Subcutaneous abdominal adipose tissue (tissue), 5 donors: ENCODE measurements around the gene LYRM4.
"Not testable (repeated sequence)": the region's sequence is repeated elsewhere in the genome, so short reads cannot be mapped to it uniquely, and the experiment has no call there.

Source experiments
- H3K27ac ChIP-seq: one replicate; pipeline ENCODE4 v1.7.0; 2013; ENCODE audit warnings: low read depth, mild to moderate bottlenecking, inconsistent platforms, low read length, moderate library complexity
- H3K27me3 ChIP-seq, 5 donors: one replicate each; pipeline ENCODE4 v1.7.0; 2013; ENCODE audit warnings: low read length in 5 of 5, inconsistent platforms in 1 of 5; ENCODE audit not compliant: control insufficient read depth in 5 of 5, insufficient read depth in 4 of 5
- H3K36me3 ChIP-seq, 5 donors: one replicate each; pipeline ENCODE4 v1.7.0; 2013; ENCODE audit warnings: low read length in 5 of 5; ENCODE audit not compliant: control insufficient read depth in 5 of 5, insufficient read depth in 5 of 5
- H3K4me1 ChIP-seq, 5 donors: one replicate each; pipeline ENCODE4 v1.7.0; 2013; ENCODE audit warnings: low read length in 5 of 5, mild to moderate bottlenecking in 3 of 5, moderate library complexity in 1 of 5; ENCODE audit not compliant: control insufficient read depth in 5 of 5, insufficient read depth in 5 of 5
- H3K4me3 ChIP-seq, 5 donors: one replicate each; pipeline ENCODE4 v1.7.0; 2013; ENCODE audit warnings: low read length in 5 of 5, low read depth in 1 of 5
- H3K9ac ChIP-seq, 5 donors: one replicate each; pipeline ENCODE4 v1.7.0; 2013; ENCODE audit warnings: low read length in 5 of 5, mild to moderate bottlenecking in 4 of 5, moderate library complexity in 3 of 5
- H3K9me3 ChIP-seq, 5 donors: one replicate each; pipeline ENCODE4 v1.7.0; 2013; ENCODE audit warnings: low read length in 5 of 5; ENCODE audit not compliant: control insufficient read depth in 5 of 5
- donor health status: healthy.
- donor health status: healthy.
- donor health status: healthy.
- donor health status: healthy.
- donor health status: healthy.

LYRM4 gene

DNA sequence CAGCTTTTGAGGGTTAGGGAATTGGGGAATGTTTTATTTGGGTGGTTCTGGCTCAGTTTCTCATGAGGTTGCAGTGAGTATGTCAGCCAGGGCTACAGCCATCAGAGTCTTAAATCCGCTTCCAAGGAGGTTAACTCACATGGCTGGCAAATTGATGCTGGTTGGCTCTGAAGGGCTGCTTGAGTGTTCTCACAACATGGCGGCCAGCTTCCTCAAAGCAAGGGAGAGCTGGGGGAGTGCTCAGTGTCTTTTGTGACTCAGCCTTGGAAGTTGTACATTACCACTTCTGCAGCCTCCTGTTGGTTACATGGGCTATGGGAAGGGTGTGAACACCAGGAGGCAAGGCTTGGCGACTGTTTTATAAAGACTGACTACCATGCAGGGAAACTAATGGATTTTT is 193.4 kb downstream of the LYRM4 start:
- Histone ChIP-seq H3K9ac (no peak overlapping the region), H3K36me3 (no peaks in the 10 kb centered on the region), H3K27me3 (no peaks in the 10 kb centered on the region), H3K4me3 (no peak overlapping the region), H3K4me1 (no peaks in the 10 kb centered on the region), H3K9me3 (peaks cover 0 to 8% (median 6%) of the 10 kb centered on the region in 5 donors), H3K27ac (no peak overlapping the region)

DNA sequence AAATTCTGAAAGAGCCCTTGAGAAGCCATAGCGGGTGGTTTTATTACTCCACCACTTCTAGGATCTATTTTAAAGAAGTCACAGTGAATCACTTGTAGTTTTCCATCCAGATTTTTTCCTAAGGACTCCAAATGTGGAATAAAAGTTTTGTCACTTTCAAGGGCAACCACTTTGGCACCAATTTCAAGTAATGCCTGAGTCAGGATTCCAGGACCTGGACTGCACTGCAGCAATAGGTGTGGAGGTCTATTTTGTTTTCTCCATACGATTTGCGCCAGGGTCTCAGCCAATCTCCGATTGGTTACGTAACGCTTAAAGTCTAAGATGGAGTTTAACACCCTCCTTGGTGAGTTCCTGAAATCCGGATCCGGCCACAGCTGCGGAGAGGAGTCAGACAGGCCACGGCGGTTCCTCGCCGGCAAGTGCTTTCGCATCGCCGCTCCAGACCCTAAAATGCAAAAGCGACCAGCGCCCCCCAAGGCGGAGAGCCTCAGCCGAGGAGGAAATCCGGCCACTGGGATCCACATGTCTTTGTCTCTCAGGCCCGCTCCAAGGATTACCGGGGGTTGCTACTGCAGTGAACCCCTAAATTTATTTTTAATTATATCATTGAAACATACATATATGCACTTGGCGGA is 194.2 kb downstream of the LYRM4 start:
- H3K27me3 ChIP-seq: no peaks in the 10 kb centered on the region
- H3K9me3 ChIP-seq: peaks cover 0 to 8% (median 6%) of the 10 kb centered on the region in 5 donors
- no peaks in the 10 kb centered on the region for H3K36me3 ChIP-seq

DNA sequence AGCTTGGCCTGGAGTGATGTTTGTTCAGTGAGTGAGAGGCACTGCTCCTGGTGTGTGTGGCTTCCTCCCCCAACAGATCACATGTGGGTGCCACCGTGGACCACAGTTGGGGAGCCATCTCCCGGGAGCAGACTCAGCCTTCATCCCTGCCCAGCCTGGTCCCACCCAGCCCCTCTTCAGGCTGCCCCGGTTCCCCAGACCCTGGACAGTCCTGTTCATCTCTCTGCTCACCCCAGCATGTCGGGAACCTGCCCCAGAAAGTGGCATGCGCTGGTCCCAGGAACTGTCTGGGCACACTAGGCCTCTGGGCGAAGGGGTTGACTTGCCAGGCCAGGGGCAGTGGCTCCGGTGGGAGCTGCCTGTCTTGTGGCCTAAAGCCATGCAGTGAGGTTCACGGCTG is 197.1 kb downstream of the LYRM4 start:
- Histone ChIP-seq H3K27ac (no peak overlapping the region), H3K36me3 (no peaks in the 10 kb centered on the region), H3K4me3 (no peak overlapping the region), H3K27me3 (no peaks in the 10 kb centered on the region), H3K4me1 (peaks cover 0 to 6% (median 0%) of the 10 kb centered on the region in 5 donors), H3K9ac (no peak overlapping the region), H3K9me3 (peaks cover 0 to 8% (median 6%) of the 10 kb centered on the region in 5 donors)

More for the DNA sequence above, 194.2 kb downstream of the LYRM4 start:
- Histone ChIP-seq H3K4me3 (no peak overlapping the region), H3K9ac (no peak overlapping the region), H3K4me1 (peaks cover 0 to under 1% (median 0%) of the 10 kb centered on the region in 5 donors), H3K27ac (no peak overlapping the region)

DNA sequence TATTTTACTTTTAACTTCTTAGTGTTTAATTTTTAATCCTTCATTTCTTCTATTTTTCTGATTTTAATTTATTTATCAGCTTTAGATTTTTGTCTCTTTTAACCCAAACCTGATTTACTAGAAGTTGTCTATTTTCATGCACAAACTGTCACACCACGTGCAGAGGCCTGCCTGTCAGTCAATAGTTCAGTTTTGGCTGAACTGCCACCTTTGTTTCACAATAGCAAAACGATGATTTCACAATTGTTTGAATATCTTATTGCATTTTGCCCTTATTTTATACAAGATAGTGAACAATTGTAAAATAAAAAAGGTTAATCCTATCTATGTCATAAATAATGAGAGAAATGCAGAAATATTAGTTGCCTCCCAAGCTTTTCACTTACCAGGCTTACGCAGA is 199.6 kb downstream of the LYRM4 start:
- no peak overlapping the region for H3K4me3 ChIP-seq
- H3K4me1 ChIP-seq: peaks cover 0 to 6% (median 0%) of the 10 kb centered on the region in 5 donors
- no peak overlapping the region for H3K9ac ChIP-seq
- H3K9me3 ChIP-seq: no peaks in the 10 kb centered on the region
- H3K27ac ChIP-seq: no peak overlapping the region
- H3K36me3 ChIP-seq: no peaks in the 10 kb centered on the region
- H3K27me3 ChIP-seq: no peaks in the 10 kb centered on the region

DNA sequence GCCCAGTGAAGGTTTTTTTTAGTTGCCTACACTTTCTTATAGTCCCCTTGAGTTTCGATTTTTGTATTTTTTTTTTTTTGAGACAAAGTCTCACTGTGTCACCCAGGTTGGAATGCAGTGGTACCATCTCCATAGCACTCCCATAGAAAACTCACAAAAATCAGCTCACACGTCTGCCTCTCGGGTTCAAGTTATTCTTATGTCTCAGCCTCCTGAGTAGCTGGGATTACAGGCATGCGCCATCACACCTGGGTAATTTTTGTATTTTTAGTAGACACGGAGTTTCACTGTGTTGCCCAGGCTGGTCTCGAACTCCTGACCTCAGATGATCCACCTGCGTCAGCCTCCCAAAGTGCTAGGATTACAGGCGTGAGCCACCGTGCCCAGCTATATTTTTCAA is 200.3 kb downstream of the LYRM4 start:
- H3K27ac ChIP-seq, H3K36me3 ChIP-seq, H3K4me3 ChIP-seq, H3K27me3 ChIP-seq, H3K4me1 ChIP-seq, H3K9me3 ChIP-seq, H3K9ac ChIP-seq: not testable (repeated sequence)

DNA sequence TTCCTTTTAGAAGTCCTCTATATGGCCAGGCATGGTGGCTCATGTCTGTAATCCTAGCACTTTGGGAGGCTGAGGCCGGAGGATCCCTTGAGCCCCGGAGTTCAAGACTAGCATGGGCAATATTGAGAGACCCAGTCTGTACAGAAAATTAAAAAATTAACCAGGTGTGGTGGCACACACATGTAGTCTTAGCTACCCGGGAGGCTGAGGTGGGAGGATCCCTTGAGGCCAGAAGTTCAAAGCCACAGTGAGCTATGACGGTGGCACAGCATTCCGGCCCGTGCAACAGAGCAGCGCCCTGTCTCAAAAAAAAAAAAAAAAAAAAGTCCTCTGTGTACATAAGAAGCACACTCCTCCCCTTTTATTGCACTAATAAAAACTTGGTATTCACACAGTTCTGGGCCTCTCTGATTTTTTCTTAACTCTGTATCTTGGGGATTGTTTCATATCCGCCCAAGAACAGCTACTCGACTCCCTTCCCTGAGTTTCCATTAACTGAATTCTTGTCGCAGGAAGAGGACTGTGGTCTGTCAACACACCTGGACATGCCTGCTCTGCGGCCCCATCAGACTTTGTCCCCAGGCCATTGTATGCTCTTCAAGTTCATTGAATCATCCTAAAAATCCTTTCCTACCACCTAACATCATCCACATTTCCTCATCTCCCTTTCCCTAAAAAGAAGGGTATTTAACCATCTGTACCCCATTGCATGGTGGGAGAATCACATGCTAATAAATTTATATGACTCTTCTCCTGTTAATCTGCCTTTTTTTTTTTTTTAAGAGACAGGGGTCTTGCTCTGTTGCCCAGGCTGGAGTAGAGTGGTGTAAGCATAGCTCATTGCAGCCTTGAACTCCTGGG is 201.5 kb downstream of the LYRM4 start:
- Histone ChIP-seq H3K9ac (no peak overlapping the region), H3K27ac (no peak overlapping the region), H3K4me3 (no peak overlapping the region), H3K4me1 (peaks cover 0 to 6% (median 1%) of the 10 kb centered on the region in 5 donors), H3K9me3 (no peaks in the 10 kb centered on the region), H3K27me3 (no peaks in the 10 kb centered on the region), H3K36me3 (no peaks in the 10 kb centered on the region)
